Omental fat pad (tissue), 4 donors: ENCODE measurements around the gene LMO4. TPM values are rescaled to one million over a fixed set of nuclear protein-coding genes. Genes with fewer than 3 reads are reported as not detected.

ENCODE experiments used
- ATAC-seq: fragments of 150-250 bp; one replicate; pipeline ENCODE4 v1.9.1; 2016; ENCODE audit warnings: mild to moderate bottlenecking, moderate library complexity; ENCODE audit not compliant: low FRiP score
- DNase-seq: peaks from one replicate; pipeline ENCODE4 v3.0.0-alpha.2; 2019; ENCODE audit warnings: low spot score
- CTCF ChIP-seq, 3 donors: fragments of 450-650 bp; IDR thresholded peaks; one replicate each; pipeline ENCODE4 v1.5.1; 2016 to 2017; ENCODE audit warnings: antibody characterized with exemption in 3 of 3, mild to moderate bottlenecking in 3 of 3, moderate library complexity in 2 of 3
- total RNA-seq, 4 donors: library from RNA; depleted of rRNA; stranded (reverse); fragments of >200 nt; gene quantifications; one replicate each; pipeline ENCODE4 v1.1.0, GENCODE V29; 2016

Gene LMO4
- total RNA-seq, 4 donors from 2014 or later: 42.0 to 52.9 (median 49.0) TPM

- no peak for DNase-seq
- no peak for TF ChIP-seq CTCF (IDR thresholded peaks at IDR 0.05)
- no peak for ATAC-seq
Observed at GRCh38 chr1:87359586-87359985, 30.9 kb downstream of the LMO4 start.

- no peak for ATAC-seq
- DNase-seq: no peak
- no peak for TF ChIP-seq CTCF (IDR thresholded peaks at IDR 0.05)
Observed at GRCh38 chr1:87362063-87362833, 33.6 kb downstream of the LMO4 start.

GRCh38 chr1:87362834-87363426 is 34.2 kb downstream of the LMO4 start:
- DNase-seq (no peak), ATAC-seq (no peak)
- TF ChIP-seq CTCF (IDR thresholded peaks at IDR 0.05): no peak

GRCh38 chr1:87367549-87367948 is 38.9 kb downstream of the LMO4 start:
- no peak for ATAC-seq
- DNase-seq: no peak
- TF ChIP-seq CTCF (IDR thresholded peaks at IDR 0.05): no peak

GRCh38 chr1:87368907-87369306 is 40.2 kb downstream of the LMO4 start:
- DNase-seq: no peak
- ATAC-seq: no peak
- no peak for TF ChIP-seq CTCF (IDR thresholded peaks at IDR 0.05)

- ATAC-seq (no peak), DNase-seq (no peak)
- no peak for TF ChIP-seq CTCF (IDR thresholded peaks at IDR 0.05)
Observed at GRCh38 chr1:87369736-87370478, 41.2 kb downstream of the LMO4 start.
